HCT116 (cell line): ENCODE data around the gene LSM7. TPM values are rescaled to one million over a fixed set of nuclear protein-coding genes. Genes with fewer than 3 reads are reported as not detected.

Source experiments
- ATAC-seq: fragments of 200-7000 bp; cut with Tn5 transposase; 2 replicates; pipeline ENCODE4 v1.9.1; 2020; ENCODE audit warnings: mild to moderate bottlenecking, moderate library complexity
- BruUV-seq: library from RNA; stranded (reverse); fragments of 400-500 nt; replicated peaks from 2 replicates; lab custom pipeline; 2021; lab: Mats Ljungman, UMichigan
- CTCF ChIA-PET: fragments of 300-600 bp; sonication (Branson Sonifier 250); formaldehyde crosslinking; loops from one replicate; lab custom pipeline; 2021; ENCODE audit warnings: antibody characterized with exemption; lab: Charles Lee
- POLR2A ChIA-PET: fragments of 300-600, 350-600 bp; sonication (Branson Sonifier 250); formaldehyde crosslinking; loops from one replicate; lab custom pipeline; 2021; ENCODE audit warnings: antibody characterized with exemption; lab: Charles Lee
- RAD21 ChIA-PET, 2 experiments: fragments of 300-600 bp; sonication (Branson Sonifier 250); formaldehyde crosslinking; loops; one replicate each; lab custom pipeline; 2023; ENCODE audit warnings: low total read pairs in 2 of 2; ENCODE audit not compliant: uncharacterized antibody in 2 of 2, unreplicated experiment in 2 of 2, low non-redundant PET in 1 of 2; lab: Charles Lee
- DNase-seq: peaks from one replicate; pipeline ENCODE4 v3.0.0-alpha.2; 2010; ENCODE audit warnings: low read depth, low spot score
- H2AFZ ChIP-seq: fragments of 200-600 bp; shearing (Covaris generic), sonication (generic); 2 replicates; pipeline ENCODE4 v1.6.1; 2017; ENCODE audit warnings: low read depth, mixed run types, mixed read lengths, antibody characterized with exemption, low read length; ENCODE audit not compliant: poor library complexity, severe bottlenecking
- H3K27ac ChIP-seq: 2 replicates; pipeline ENCODE4 v1.5.1; 2012; ENCODE audit warnings: low read depth, low read length
- H3K27me3 ChIP-seq: fragments of 200-600 bp; sonication (generic); 2 replicates; pipeline ENCODE4 v1.6.1; 2016; ENCODE audit warnings: mixed run types, low read length, mixed read lengths; ENCODE audit not compliant: insufficient read depth
- H3K36me3 ChIP-seq, 2 experiments: fragments of 200-500 bp in 1 of 2; fragments of 200-600 bp in 1 of 2; sonication (Bioruptor generic) in 1 of 2; sonication (generic) in 1 of 2; 2 replicates each; pipeline versions ENCODE4 v1.5.1 to v1.6.1; 2014 to 2016; ENCODE audit warnings: low read length in 2 of 2, inconsistent platforms in 1 of 2, mixed read lengths in 1 of 2, mixed run types in 1 of 2; ENCODE audit not compliant: insufficient read depth in 2 of 2, control insufficient read depth in 1 of 2
- H3K4me1 ChIP-seq, 2 experiments: fragments of 200-600 bp in 1 of 2; sonication (generic) in 1 of 2; 2 replicates each; pipeline versions ENCODE4 v1.5.1 to v1.6.1; 2012 to 2017; ENCODE audit warnings: low read length in 2 of 2, inconsistent platforms in 1 of 2, mild to moderate bottlenecking in 1 of 2, mixed read lengths in 1 of 2, mixed run types in 1 of 2, moderate library complexity in 1 of 2; ENCODE audit not compliant: insufficient read depth in 2 of 2, control insufficient read depth in 1 of 2
- H3K4me2 ChIP-seq: fragments of 200-600 bp; sonication (generic); 2 replicates; pipeline ENCODE4 v1.6.1; 2017; ENCODE audit warnings: mixed run types, low read length, mixed read lengths
- H3K4me3 ChIP-seq, 2 experiments: fragments of 200-600 bp in 1 of 2; sonication (generic) in 1 of 2; replicated peaks in 1 of 2; 2 replicates each; pipeline ENCODE4 v1.5.1; 2011 to 2016; ENCODE audit warnings: low read length in 2 of 2, control low read depth in 1 of 2, low read depth in 1 of 2, mild to moderate bottlenecking in 1 of 2, mixed read lengths in 1 of 2, mixed run types in 1 of 2
- H3K79me2 ChIP-seq: fragments of 200-600 bp; sonication (generic); 2 replicates; pipeline ENCODE4 v1.6.1; 2017; ENCODE audit warnings: mild to moderate bottlenecking, mixed run types, low read length, moderate library complexity, mixed read lengths; ENCODE audit not compliant: insufficient read depth
- H3K9ac ChIP-seq: fragments of 200-600 bp; sonication (generic); 2 replicates; pipeline ENCODE4 v1.6.1; 2016; ENCODE audit warnings: low read length, mixed read lengths
- H3K9me2 ChIP-seq: fragments of 200-600 bp; sonication (generic), shearing (Covaris generic); 2 replicates; pipeline ENCODE4 v1.6.1; 2017; ENCODE audit warnings: mixed run types, mild to moderate bottlenecking, moderate library complexity; ENCODE audit not compliant: insufficient read depth
- H3K9me3 ChIP-seq, 2 experiments: fragments of 200-500 bp in 1 of 2; fragments of 200-600 bp in 1 of 2; sonication (Bioruptor generic) in 1 of 2; sonication (generic) in 1 of 2; 2 replicates each; pipeline ENCODE4 v1.6.1; 2014 to 2017; ENCODE audit warnings: low read length in 2 of 2, mixed read lengths in 2 of 2, inconsistent platforms in 1 of 2, low read depth in 1 of 2, mild to moderate bottlenecking in 1 of 2, mixed run types in 1 of 2, moderate library complexity in 1 of 2; ENCODE audit not compliant: control insufficient read depth in 1 of 2, insufficient read depth in 1 of 2
- H4K20me1 ChIP-seq: fragments of 200-600 bp; sonication (generic), shearing (Covaris generic); 2 replicates; pipeline ENCODE4 v1.6.1; 2017; ENCODE audit warnings: mixed run types, mild to moderate bottlenecking, moderate library complexity; ENCODE audit not compliant: insufficient read depth
- CEBPB ChIP-seq: IDR thresholded peaks from 2 replicates; pipeline ENCODE4 v1.6.1; 2012; ENCODE audit warnings: low read depth
- EGR1 ChIP-seq: IDR thresholded peaks from 2 replicates; pipeline ENCODE4 v1.6.1; 2012; ENCODE audit warnings: low read depth
- ELF1 ChIP-seq: IDR thresholded peaks from 2 replicates; pipeline ENCODE4 v1.6.1; 2012; ENCODE audit warnings: low read depth, borderline replicate concordance
- EZH2phosphoT487 ChIP-seq: fragments of 200-600 bp; IDR thresholded peaks from 2 replicates; pipeline ENCODE4 v1.6.1; 2018; ENCODE audit warnings: antibody characterized with exemption, borderline replicate concordance
- FOSL1 ChIP-seq: IDR thresholded peaks from 2 replicates; pipeline ENCODE4 v1.6.1; 2012; ENCODE audit warnings: low read depth
- JUND ChIP-seq: IDR thresholded peaks from 2 replicates; pipeline ENCODE4 v1.6.1; 2012
- MAX ChIP-seq: IDR thresholded peaks from 2 replicates; pipeline ENCODE4 v1.6.1; 2012
- POLR2A ChIP-seq: IDR thresholded peaks from 2 replicates; pipeline ENCODE4 v1.7.0; 2011; ENCODE audit warnings: borderline replicate concordance; ENCODE audit not compliant: insufficient read depth, insufficient read length; ENCODE audit errors: extremely low read depth
- RAD21 ChIP-seq: IDR thresholded peaks from 2 replicates; pipeline ENCODE4 v1.6.1; 2012; ENCODE audit warnings: low read depth, mild to moderate bottlenecking
- SIN3A ChIP-seq: IDR thresholded peaks from 2 replicates; pipeline ENCODE4 v1.6.1; 2012; ENCODE audit warnings: low read depth
- SP1 ChIP-seq: IDR thresholded peaks from 2 replicates; pipeline ENCODE4 v1.6.1; 2012; ENCODE audit warnings: low read depth
- SRF ChIP-seq: IDR thresholded peaks from 2 replicates; pipeline ENCODE4 v1.6.1; 2012; ENCODE audit warnings: low read depth
- TCF7L2 ChIP-seq: IDR thresholded peaks from 2 replicates; pipeline ENCODE4 v1.7.0; 2011; ENCODE audit warnings: borderline replicate concordance, inconsistent platforms; ENCODE audit not compliant: insufficient read depth, insufficient read length; ENCODE audit errors: extremely low read depth
- YY1 ChIP-seq: IDR thresholded peaks from 2 replicates; pipeline ENCODE4 v1.6.1; 2011; ENCODE audit warnings: low read length, low read depth, moderate library complexity, mild to moderate bottlenecking; ENCODE audit not compliant: insufficient replicate concordance; ENCODE audit errors: extremely low read depth
- ZBTB33 ChIP-seq: IDR thresholded peaks from 2 replicates; pipeline ENCODE4 v1.6.1; 2011; ENCODE audit warnings: mild to moderate bottlenecking, low read length, moderate library complexity; ENCODE audit not compliant: insufficient replicate concordance; ENCODE audit errors: extremely low read depth
- ZFX ChIP-seq: fragments of 450-650 bp; IDR thresholded peaks from 2 replicates; pipeline ENCODE4 v1.6.1; 2017
- ZNF274 ChIP-seq: fragments of 200-500 bp; sonication (Bioruptor generic); IDR thresholded peaks from 2 replicates; pipeline ENCODE4 v1.6.1; 2014; ENCODE audit warnings: mild to moderate bottlenecking, low read depth, low read length, inconsistent platforms
- intact Hi-C: fragments of 100-400 bp; cut with micrococcal nuclease; formaldehyde crosslinking; loops from 2 replicates; pipeline ENCODE4 v1.10.0; 2022
- total RNA-seq: library from RNA; stranded (reverse); gene quantifications from one replicate; pipeline ENCODE4 v1.2.1, GENCODE V29; 2021; ENCODE audit not compliant: unreplicated experiment
- TF ChIP-seq, protein P1 (sequence below): IDR thresholded peaks from 2 replicates; pipeline ENCODE4 v1.6.1; 2012

LSM7 gene
- total RNA-seq, 1 experiment from 2014 or later: 190 TPM

DNA sequence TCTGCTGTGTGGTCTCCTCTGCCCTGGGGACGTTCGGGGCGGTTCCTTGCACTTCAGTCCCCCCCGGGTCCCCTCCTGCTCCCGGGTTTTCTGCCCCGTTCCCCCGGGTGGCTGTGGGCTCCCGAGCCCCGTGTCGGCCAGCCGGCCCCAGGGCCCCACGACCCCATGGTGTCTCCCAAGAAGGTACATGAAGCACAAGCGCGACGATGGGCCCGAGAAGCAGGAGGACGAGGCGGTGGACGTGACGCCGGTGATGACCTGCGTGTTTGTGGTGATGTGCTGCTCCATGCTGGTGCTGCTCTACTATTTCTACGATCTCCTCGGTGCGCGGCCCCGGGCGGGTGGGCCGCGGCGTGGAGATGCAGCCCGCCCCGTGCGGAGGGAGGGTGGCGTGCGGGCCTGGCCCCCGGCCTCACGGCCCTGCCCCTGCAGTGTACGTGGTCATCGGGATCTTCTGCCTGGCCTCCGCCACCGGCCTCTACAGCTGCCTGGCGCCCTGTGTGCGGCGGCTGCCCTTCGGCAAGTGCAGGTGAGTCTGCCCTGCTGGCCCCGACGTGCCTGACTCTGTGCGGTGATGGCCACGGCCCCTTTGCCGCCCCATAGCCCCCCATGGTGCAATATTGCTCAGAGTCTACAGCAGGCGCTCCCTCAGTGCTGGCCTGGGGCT lies 11.4 kb upstream of the LSM7 start:
- no peaks in the 10 kb centered on the region; the same call in 1 of the 2 replicates for H4K20me1 ChIP-seq
- no peaks in the 10 kb centered on the region for H3K4me1 ChIP-seq
- no peak overlapping the region for H3K4me3 ChIP-seq
- intact Hi-C loops: no loop called here
- RAD21 ChIA-PET: no interaction called here
- peaks cover 0 to 11% of the 10 kb centered on the region in 2 experiments; a peak in 1 of 4 replicates for H3K9me3 ChIP-seq
- H3K27me3 ChIP-seq: no peaks in the 10 kb centered on the region
- CTCF ChIA-PET: no interaction called here
- BruUV-seq: no TSS peak
- no peaks in the 10 kb centered on the region for H3K36me3 ChIP-seq
- H3K79me2 ChIP-seq: peaks cover 22% of the 10 kb centered on the region; the same call in 1 of the 2 replicates
- no peak overlapping the region for H2AFZ ChIP-seq
- ATAC-seq (no peak), DNase-seq (no peak)
- POLR2A ChIA-PET: no interaction called here
- H3K9ac ChIP-seq: no peak overlapping the region
- TF ChIP-seq, protein P1, sequence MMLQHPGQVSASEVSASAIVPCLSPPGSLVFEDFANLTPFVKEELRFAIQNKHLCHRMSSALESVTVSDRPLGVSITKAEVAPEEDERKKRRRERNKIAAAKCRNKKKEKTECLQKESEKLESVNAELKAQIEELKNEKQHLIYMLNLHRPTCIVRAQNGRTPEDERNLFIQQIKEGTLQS: no peak
- no peak for TF ChIP-seq EZH2phosphoT487
- TF ChIP-seq FOSL1: no peak
- no peak for TF ChIP-seq SRF
- TF ChIP-seq CEBPB: no peak
- TF ChIP-seq ELF1: no peak
- no peak for TF ChIP-seq RAD21
- no peak for TF ChIP-seq TCF7L2
- TF ChIP-seq YY1: no peak
- no peak for TF ChIP-seq EGR1
- no peak for TF ChIP-seq JUND
- no peak for TF ChIP-seq ZFX
- no peak for TF ChIP-seq POLR2A
- TF ChIP-seq ZBTB33: no peak
- no peak for TF ChIP-seq ZNF274
- TF ChIP-seq SP1: no peak
- TF ChIP-seq SIN3A: no peak
- TF ChIP-seq MAX: no peak
- H3K27ac ChIP-seq: no peak overlapping the region
- H3K9me2 ChIP-seq: no peaks in the 10 kb centered on the region
- H3K4me2 ChIP-seq: no peak overlapping the region
